Inferior parietal cortex (tissue), 1 donor: ENCODE measurements around the gene RBMS1.

ENCODE experiments used
- DNase-seq: peaks from one replicate; pipeline ENCODE4 v3.0.0-alpha.2; 2016; ENCODE audit errors: extremely low spot score

The RBMS1 gene

DNA sequence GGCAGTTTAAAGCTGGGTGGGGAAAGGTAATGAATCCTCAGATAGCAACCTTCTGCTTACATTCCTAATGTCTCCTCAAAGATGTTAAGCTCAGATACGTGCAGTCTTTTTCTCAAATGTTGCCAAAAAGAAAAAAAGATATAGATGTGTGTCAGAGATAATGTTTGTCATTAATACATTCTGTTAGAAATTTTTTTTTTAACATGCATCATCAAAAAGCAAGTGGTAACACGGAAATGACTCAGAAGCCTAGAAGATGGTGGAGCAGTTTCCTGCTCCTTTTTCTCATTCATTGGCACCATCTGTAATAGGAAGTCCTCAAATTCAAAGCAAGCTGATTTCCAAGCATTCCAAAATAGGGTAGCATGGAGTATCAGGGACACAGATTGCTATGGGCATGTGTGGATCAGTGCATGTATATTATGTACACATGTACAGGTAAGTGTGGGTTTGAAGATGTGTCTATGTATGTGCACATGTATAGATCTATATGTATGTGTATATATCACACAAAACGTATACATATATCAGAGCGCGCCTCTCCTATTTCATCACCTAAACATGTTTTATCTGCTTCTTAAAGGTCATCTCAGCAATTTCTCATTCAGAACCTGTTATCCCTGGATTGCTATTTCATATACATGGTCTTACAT is 213.7 kb downstream of the RBMS1 start:
- no peak for DNase-seq

DNA sequence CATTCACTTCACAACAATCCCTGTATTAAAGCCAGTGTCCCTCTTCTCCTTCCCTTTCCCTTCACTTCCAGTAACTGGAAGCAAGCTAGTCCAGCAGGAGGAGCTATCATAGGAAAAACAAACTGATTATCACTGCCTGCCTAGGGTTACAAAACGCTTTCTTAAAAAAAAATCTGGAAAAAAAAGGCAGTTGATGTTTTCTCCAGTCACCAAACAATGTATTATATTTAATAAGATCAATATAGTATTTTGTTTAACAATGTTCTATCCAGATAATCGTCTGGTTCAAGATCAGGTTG is 214.8 kb downstream of the RBMS1 start:
- no peak for DNase-seq

DNA sequence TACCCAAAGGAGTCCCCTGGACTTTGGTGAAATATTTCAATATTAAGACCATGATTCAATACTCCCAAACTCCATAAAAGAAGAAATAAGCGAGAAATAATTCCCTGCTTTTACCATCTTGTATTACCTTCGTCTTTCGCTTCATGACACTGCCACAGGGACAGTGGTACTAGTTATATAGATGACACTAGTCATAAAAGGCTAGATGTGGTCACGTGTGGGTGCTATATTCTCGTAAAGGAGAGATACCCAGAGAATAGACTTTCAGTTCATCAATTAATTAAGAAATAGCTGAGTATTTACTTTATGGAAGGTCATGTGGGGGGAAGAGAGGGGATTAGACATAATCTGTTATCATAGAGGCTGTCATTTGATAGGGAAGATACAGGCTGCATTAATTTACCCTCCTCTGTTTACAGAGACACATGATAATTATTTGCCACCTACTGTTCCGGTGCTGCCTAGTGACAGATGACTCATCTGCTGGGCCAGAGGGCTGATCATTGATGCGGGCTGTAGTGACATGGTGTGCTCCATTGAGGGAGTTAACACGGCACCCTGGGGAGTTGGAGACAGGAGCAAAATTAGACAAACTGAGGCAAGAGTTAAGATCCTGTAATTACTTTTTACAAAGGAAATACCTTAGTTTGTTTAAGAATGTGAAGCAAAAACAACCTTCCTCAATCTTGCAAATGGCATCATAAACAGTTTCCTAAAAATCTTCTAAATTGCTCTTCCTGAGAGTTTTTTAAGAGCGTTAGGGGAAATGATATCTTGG is 215.3 kb downstream of the RBMS1 start:
- DNase-seq = no peak

DNA sequence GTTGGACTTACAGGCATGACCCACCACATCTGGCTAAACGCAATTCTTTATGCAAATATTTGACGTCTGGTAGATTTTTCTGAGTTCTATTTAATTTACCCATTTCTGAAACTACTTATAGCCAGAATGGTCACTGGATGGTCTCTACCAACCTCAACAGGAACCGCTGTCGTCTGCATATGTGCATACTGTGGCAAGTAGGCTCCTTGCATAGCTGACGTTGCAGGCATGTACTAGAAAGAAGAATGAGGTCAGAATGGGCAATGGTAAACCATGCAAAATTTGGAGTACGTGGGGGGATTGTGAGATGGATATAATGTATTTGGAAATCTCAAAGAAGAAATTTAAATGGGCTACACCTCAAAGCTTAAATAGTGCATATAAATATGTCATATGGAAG is 216.5 kb downstream of the RBMS1 start:
- no peak for DNase-seq

DNA sequence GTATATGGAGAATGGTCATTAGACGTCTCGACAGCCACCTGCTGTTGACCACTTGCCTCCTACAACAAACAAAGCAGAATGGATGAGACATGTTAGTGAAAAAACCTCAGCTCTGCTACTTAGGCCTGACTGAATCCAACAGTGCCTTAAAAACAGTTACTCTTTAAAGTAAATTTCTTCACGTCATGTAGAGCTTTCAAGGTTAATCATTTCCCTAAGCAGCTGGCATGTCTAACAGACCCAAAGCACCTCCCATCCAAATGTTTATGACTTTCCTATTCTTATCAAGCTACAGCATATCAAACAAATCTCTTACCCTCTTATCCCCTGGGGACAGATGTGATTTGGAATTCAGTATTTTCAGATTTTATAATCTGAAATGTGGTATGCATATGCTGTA is 218.0 kb downstream of the RBMS1 start:
- DNase-seq = no peak

DNA sequence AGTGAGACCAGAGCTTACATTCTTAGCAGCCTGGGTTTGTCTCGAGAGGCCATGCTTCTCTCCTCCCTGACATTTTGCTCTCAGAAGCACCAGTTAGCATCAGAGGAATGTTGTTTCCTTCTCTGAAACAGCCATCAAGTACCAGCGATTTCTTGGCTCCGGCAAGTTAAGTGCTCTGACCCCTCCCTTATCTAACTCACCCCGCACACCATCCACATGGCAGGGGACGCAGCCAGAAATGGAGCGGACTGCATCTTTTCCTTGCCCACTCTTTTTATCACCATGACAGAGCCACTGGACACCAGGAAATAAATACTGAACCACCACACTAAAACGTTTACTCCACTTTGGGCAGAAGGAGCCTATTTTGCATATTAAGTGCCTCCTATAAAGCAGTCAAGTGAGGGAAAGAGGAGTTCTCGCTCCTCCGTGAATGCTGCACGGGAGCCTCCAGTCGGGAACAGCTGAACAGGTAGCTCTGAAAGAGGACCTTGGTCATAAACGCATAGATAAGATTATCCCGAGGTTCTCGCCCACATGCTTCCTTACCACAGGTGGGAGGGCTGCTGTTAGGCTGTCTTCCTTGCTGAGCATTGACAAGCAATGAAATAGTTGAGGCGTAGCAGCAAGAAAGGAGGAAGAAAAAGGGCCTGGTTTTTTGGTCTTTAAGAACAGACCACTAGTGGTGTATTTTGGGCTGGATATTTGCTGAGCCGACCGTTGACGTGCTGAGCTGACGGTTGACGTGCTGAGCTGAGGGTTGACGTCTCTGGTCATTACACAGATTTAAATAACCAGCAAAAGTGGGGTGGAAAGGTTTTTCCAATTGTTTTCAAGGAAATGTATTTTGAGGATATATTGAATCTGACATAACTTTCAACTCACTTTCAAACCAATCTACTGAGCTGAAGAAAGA is 222.2 kb downstream of the RBMS1 start:
- no peak for DNase-seq

DNA sequence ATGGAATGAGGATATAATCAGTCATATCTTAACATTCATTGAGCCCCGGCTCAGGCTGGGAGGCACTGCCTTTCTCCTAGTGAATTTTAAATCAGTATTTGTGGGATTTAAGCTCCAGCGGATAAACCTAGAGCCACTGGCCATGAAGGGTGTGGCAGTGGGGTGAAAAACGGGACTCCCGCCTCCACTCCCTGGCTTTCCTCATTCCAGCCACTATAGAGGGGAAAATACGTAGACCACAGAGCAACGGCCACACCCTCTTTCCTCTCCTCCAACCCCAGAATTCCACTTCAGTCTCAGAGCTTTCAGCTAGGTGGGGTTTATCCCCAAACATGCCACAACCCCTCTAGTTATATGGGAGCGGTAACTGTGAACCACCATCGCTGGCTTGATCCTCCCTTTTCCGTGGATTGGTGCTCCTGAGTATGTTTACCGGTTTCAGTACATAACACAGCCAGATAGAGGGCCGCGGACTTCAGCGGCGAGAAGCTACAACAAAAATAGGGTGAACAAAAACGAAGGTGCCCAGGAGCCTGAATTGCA is 223.0 kb downstream of the RBMS1 start:
- DNase-seq = no peak

DNA sequence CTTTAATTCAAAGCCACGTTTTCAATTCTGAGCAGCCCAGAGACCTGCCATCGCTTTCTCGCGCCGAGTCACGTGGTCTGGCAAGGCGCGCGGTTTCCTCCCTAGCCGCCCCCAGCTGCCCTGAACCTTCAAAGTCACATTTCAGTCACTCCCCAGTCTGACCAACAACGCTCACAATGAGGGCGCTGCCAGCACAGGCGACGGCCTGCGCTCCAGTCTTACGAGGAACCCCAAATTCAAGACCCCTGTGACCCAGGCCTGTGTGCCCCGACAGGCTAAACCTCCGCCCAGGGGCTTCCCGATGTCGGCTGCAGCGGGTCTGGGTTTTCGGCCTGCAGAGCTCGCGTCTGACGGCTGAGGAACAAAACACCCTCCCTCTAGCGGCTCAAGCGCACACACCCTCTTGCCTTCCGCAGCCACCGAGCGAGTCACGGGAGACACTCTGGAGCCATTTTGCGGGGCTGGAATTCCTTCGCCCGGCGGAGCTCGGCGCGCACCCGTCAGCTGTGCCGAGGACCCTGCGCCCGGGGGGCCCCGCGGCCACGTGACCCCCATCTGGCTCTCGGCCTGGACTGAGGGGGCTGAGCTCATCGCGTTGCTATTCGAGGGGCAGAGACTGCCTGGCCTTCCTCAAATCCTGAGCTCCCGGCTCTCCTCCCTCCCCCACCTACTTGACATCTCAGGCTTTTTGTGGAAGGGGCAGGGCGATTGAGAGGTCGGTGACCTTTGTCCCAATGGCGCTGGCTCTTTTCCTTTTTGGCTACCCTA is 223.6 kb downstream of the RBMS1 start:
- peak; percentile 55 for DNase-seq

DNA sequence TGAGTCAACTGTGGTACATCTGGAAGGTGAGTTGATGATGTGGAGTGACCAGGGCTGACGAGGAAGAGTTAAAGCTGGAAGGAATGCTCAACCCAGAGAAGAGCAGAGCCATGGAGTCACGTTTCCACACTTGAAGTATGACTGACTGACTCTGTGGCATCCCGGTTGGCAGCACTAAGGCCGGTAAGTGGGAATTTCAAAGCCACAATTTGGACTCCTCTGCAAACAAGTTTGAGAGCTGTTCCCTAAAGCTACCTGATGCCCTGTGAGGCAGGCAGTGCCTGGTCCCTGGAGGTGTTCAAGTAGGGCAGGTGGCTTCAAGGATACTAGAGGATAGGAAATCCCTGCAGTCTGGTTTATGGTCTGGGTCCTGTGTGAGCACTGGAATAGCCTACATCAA is 224.2 kb downstream of the RBMS1 start:
- DNase-seq = no peak

DNA sequence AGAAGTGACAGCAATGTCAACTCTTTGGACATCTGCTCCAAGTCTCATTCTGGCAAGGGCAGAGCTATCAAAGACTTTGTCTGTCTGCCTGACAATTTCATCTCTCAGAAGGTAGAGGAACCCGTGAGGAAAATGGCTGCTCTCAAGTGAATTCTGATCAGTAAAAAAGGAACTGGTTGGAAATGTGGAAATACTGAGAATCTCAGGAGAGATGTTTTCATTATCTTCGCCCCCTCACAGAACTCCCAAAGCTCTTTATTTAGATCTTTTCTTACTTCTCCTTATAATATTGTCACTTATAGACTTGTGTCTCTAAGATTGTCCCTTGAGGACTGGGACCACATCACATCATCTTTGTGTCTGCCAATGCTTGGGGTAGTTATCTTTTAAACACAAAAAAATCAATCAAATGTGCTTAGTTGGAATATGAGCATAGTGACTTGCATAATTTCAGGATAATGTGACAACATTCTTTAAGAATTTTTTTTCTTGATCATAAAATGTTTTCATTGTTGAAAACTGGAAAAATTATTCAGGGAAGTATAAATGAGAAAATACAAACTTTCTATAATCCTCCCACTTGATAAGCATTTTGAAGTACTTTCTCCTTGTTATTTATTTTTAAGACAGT is 225.3 kb downstream of the RBMS1 start:
- DNase-seq = no peak

DNA sequence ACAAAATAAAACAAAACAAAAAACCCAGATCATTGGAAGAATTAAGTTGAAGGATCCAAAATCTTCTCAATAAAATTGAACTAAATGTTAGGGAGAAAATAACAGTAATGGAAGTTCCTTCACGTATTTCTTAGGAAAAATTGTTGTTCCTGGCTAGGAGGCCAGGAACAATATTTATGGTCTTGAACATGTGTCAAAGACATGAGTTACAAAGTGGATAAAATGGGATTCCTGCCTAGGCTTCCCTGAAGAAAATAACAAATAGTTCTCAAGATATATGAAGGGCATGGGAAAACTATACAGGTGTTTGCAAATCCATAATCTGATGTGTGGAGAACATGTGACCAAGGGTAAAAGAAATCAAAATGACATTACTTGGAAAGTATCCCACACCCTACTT is 225.9 kb downstream of the RBMS1 start:
- no peak for DNase-seq

DNA sequence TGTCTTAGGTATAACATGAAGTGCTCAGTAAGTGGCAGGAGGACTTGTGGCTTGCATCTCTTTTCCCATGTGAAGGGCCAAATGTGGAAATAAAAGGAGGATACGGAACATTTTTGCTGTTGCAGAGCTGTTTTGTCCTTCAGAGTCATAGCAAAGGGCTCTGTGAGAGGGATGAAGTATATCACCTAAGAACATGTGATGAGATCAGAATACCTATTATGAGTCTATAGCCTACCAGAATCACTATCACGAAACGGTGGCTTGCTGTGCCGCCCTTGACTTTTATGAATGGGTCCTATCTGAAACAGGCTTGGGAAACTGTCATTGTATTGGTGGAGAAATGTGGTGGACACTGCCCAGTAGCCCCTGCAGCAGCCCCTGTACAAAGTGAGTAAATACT is 226.6 kb downstream of the RBMS1 start:
- DNase-seq = no peak

DNA sequence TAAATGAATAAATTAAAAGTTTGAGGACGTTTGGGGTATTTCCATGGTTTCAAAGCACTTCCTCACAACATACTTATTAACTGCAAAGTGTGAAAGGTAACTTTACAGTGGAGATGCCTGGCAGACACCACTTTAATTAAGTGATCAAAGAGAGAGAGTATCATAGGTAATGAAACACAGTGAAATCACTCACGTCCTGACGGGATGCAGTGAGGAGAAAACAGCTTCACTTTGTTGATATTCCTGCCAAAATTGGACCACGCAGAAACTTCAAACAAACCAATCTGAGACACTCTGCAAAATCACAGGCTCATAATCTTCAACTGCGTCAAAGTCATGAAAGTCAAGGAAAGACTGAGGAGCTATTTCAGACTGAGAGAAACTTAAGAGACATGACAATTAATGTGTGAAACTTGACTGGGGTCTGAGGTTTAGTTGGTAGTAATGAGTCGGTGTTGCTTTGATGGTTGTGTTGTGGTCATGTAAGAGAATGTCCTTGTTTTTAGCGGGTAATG is 227.5 kb downstream of the RBMS1 start:
- DNase-seq = no peak

DNA sequence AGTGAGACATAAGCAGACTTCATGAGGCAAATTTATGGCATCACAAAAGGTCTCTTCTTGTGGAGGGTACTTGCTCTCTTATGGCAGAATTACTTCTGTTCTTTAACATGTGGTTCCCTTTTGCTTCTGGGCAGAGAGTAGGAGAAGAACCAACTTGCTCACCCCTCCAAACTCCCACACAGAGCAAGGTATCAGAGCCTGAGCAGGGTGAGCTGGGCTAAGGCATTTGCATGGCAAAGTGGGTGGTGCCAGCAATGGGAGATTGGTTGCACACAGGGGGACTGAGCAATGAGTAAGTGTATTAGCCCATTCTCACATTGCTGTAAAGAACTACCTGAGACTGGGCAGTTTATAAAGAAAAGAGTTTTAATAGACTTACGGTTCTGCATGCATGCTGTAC is 229.3 kb downstream of the RBMS1 start:
- DNase-seq = no peak

DNA sequence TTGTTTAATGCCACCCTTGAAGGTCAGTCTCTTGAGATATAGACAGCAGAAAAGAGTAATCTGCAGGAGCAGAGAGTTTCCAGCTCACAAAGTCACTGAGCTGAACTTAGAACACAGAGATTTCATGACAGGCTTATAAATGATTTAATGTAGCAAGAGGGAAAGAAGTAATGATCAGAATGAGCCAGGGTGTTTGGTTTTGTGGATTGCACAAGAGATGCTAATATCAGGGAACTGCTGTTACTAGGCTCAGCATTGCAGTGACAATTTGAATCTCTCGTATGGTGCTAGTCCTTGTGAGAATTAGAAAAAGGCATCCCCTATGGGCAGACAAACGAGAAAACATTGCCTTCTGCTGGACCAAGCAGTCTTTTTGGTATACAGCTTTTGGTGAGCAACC is 231.9 kb downstream of the RBMS1 start:
- no peak for DNase-seq

DNA sequence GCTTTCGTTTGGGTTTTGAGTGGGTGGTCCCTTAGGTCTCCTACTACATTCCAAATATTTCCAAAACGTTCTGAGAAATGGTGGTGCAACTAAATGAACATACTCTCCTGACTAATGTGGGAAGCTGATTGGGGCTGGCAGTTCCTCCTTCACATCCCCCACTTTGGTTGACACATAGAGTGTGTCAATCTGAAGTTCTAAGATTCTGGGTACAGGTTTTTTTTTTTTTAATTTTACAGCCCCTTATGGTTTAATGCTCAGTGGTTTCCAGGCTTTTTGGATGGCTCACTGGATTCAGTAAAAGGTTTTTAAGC is 235.2 kb downstream of the RBMS1 start:
- DNase-seq = no peak

DNA sequence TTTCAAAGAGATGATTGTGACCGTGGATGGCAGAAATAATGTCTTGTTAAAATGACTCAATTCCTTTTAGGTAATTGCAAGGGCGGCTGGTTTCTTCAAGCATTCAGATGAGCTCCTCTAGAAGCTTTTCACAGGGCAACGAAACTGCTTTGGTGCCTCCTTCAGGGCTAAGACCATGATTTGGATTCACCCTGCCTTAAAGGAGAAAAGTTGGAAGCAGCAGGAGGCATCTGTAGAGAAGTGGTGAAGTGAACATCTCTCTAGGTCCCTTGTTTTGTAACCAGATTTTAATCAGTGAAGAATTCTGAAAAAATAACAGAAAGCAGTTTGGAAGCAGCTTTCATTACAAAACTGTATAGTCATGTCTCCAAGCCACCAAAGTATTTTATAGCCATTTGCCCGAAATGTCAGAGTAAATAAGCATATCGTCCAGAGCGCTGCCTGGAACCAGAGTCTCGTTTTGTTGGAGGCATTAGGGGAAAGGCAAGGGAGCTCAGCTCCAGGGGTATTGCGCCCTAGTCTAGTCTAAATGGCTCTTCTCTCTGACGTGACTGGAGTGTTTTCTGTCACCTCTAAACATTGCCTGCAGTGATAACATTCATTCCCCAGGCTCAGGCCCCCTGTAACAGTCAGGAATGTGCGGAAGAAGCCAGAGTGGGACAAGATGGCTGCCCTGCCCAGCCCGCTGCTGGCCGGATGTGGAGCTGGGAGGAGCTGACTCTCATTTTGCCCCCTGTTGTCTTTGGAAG is 235.7 kb downstream of the RBMS1 start:
- no peak for DNase-seq

DNA sequence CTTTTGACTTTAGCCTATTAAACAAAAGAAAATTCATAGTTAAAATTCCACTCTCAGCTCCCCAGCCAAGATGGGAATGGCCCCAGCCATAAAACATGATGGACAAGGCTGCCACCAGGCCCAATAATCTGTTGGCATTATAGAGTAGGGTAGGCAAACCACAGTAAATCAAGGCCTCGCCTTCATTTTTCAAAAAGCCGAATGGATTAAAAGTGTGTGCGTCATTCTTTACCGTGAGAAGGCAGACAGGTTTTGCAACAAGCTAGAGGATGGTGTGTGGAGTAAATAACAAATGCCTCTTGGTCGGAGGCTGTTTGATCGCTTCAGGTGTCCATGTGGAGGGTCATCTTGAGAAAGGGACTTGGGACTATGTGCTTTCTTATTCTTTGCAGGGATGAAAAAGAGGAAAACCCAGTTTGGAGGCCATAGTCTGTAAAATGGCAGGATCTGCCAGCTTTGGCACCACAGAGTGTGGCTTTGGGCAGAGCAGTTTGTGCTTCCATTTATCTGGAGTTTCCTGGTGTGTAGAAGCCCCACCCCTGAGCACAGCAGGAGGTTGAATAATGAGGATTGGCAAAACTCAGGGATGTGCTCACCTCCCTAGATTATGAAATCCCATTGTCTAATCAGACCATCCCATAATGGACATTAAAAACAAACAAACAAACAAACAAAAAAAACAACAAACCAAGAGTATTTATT is 236.4 kb downstream of the RBMS1 start:
- DNase-seq = no peak

DNA sequence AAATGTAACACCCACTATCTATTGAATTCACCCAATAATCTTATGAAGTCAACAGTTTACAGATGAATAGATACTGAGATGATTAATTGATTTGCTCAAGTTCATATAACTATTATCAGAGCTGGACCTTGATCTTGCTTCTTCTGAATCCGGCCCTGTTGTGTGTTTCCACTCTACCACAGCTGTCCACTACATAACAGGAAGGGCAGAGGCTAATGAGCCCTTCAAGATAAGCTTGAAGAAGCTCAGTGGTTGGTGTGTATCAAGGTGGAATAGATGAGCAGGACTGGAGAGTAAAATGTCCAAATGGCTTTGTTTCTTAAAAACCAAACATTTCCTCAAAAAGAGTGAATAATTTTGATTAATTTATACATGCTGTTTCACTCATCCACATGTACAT is 237.1 kb downstream of the RBMS1 start:
- DNase-seq = no peak

DNA sequence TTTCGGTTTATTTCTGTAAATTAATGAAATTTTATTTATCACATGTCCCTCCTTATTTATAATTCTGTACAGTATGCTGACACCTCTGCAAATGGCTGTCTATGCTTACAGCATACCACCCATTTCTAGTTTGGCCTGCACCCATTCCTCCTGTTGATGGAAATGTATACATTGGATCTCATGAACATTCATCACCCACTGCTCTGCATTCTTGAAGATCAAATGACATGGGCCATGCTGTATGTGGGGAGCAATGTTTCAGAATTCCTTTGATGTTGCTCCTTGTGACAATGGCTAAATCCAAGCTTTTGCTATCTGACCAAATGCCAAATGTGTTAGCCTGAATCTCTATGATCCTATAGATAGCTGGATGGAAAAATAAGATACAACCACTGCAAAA is 238.2 kb downstream of the RBMS1 start:
- DNase-seq = no peak
